MM.1S (cell line): ENCODE data around the gene PTPN22.

ENCODE experiments used
- CTCF ChIP-seq: fragments of 300-600 bp; sonication (generic); IDR thresholded peaks from 2 replicates; pipeline ENCODE4 v1.5.1; 2016; ENCODE audit warnings: antibody characterized with exemption, low read length, mixed read lengths
- EZH2 ChIP-seq: fragments of 300-600 bp; sonication (generic); optimal IDR thresholded peaks from 2 replicates; pipeline ENCODE3; 2017; ENCODE audit warnings: low read depth, mild to moderate bottlenecking, antibody characterized with exemption, low read length, mixed read lengths
- EZH2phosphoT487 ChIP-seq: fragments of 300-600 bp; sonication (generic); IDR thresholded peaks from 2 replicates; pipeline ENCODE4 v1.6.1; 2018; ENCODE audit warnings: antibody characterized with exemption, low read length

GRCh38 chr1:113786069-113786468 lies 85.4 kb downstream of the PTPN22 start:
- TF ChIP-seq CTCF: no peak
- TF ChIP-seq EZH2: no peak
- TF ChIP-seq EZH2phosphoT487: no peak
